OCI-LY7 (cell line): Measurements from ENCODE around the gene SGSM1.

ENCODE experiments used
- EZH2phosphoT487 ChIP-seq: fragments of 200-600 bp; sonication (generic); IDR thresholded peaks from 2 replicates; pipeline ENCODE4 v1.6.1; 2018; ENCODE audit warnings: low read depth, borderline replicate concordance, mild to moderate bottlenecking, mixed run types, antibody characterized with exemption, low read length, moderate library complexity, mixed read lengths
- TF ChIP-seq, protein P1 (sequence below): fragments of 200-600 bp; sonication (generic); conservative IDR thresholded peaks from 2 replicates; pipeline ENCODE4 v1.5.1; 2014; ENCODE audit warnings: mild to moderate bottlenecking, antibody characterized with exemption, low read length, moderate library complexity, mixed read lengths

DNA sequence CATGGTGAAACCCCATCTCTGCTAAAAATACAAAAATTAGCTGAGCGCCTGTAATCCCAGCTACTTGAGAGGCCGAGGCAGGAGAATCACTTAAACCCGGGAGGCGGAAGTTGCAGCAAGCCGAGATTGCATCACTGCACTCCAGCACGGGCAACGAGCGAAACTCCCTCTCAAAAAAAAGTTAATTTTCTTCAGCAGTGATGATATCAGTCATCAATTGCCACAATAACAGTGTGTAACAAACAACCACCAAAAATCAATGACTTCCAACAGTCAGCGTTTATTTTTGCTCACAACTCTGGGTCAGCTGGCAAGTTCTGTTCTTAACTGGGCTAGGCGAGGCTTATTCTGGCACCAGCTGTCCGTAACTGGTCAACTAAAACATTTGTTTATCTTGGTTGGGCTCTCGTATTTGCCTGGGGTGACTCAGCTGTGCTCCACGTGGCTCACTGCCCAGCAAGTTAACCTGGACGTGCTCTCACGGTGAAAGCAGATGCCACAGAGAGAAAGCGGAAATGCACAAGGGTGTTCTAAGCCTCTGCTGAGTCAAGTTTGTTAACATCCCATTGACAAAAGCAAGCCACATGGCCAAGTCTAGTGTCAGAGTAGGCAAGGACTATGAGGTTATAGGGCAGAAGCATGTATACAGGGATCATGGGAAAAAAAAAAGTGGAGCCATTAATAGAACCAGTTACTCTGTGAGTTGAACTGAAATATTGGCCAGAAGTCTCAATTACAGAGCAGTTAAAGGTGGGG lies 88.4 kb downstream of the SGSM1 start:
- TF ChIP-seq, protein P1, sequence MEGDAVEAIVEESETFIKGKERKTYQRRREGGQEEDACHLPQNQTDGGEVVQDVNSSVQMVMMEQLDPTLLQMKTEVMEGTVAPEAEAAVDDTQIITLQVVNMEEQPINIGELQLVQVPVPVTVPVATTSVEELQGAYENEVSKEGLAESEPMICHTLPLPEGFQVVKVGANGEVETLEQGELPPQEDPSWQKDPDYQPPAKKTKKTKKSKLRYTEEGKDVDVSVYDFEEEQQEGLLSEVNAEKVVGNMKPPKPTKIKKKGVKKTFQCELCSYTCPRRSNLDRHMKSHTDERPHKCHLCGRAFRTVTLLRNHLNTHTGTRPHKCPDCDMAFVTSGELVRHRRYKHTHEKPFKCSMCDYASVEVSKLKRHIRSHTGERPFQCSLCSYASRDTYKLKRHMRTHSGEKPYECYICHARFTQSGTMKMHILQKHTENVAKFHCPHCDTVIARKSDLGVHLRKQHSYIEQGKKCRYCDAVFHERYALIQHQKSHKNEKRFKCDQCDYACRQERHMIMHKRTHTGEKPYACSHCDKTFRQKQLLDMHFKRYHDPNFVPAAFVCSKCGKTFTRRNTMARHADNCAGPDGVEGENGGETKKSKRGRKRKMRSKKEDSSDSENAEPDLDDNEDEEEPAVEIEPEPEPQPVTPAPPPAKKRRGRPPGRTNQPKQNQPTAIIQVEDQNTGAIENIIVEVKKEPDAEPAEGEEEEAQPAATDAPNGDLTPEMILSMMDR, result no peak
- TF ChIP-seq EZH2phosphoT487, result no peak
